GM12801 (cell line): ENCODE data around the gene NUCB2.

Experiments used
- TF ChIP-seq, protein P1 (sequence below): IDR thresholded peaks from one replicate; pipeline ENCODE4 v1.5.1; 2011; ENCODE audit warnings: control low read depth; ENCODE audit not compliant: insufficient read length; ENCODE audit errors: extremely low read depth

The NUCB2 gene

DNA sequence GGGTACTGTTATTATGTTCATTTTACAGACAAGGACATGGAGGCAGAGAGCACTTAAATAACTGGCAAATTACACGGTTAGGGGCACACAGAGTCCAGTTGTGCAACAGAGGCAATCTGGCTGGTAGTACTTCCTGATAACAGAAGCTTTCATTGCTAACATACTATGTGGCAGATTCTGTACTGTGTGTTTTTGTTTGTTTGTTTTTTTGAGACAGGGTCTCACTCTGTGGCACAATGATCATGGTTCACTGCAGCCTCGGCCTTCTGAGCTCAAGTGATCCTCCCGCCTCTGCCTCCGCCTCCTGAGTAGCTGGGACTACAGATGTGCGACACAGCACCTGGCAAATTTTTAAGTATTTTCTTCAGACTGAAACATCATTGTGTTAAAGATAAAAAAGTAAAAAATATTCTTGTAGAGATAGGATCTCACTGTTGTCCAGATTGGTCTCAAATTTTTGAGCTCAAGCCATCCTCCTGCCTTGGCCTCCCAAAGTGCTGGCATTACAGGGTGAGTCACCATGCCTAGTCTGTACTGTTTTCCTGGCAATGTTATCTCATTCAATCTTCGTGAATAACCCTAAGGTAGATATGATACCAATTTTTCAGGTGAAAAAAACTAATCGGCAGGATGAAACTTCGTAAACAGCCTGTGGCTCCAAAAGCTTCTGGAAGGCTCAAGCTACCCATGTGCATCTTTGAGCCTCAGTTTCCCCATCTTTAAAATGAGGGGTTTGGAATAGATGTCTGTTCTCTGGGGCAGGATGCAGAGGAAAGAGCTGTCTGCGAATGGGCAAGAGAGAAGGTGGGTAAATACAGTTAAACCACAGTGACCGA is 921 bp upstream of the NUCB2 start:
- TF ChIP-seq, protein P1, sequence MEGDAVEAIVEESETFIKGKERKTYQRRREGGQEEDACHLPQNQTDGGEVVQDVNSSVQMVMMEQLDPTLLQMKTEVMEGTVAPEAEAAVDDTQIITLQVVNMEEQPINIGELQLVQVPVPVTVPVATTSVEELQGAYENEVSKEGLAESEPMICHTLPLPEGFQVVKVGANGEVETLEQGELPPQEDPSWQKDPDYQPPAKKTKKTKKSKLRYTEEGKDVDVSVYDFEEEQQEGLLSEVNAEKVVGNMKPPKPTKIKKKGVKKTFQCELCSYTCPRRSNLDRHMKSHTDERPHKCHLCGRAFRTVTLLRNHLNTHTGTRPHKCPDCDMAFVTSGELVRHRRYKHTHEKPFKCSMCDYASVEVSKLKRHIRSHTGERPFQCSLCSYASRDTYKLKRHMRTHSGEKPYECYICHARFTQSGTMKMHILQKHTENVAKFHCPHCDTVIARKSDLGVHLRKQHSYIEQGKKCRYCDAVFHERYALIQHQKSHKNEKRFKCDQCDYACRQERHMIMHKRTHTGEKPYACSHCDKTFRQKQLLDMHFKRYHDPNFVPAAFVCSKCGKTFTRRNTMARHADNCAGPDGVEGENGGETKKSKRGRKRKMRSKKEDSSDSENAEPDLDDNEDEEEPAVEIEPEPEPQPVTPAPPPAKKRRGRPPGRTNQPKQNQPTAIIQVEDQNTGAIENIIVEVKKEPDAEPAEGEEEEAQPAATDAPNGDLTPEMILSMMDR = no peak

DNA sequence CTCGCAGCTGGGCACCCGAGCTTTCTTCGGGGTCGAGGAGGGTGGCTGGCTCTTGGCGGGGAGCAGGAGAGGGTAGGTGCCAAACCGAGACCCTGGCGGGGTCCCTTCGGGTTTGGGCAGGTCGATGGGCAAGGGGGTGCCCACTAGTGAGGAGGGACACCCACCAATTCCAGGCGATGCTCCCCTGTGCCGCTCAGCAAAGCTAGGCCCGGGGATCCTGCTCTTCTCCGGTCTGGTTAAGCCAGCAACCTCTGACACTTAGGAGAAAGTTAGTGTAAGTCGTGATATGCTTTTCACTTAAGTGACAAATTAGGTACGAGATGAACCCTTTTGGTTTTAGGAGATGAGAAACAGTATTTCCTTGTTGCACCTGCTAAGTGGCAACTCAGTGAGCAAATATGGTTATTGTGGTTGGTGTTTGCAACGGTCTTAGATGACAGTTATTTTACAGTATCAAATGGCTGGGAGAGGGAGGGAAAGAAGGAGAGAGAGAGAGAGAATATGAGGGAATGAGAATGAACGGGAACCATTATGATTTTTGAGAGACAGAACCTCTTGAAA is 565 bp downstream of the NUCB2 start:
- TF ChIP-seq, protein P1 = no peak

DNA sequence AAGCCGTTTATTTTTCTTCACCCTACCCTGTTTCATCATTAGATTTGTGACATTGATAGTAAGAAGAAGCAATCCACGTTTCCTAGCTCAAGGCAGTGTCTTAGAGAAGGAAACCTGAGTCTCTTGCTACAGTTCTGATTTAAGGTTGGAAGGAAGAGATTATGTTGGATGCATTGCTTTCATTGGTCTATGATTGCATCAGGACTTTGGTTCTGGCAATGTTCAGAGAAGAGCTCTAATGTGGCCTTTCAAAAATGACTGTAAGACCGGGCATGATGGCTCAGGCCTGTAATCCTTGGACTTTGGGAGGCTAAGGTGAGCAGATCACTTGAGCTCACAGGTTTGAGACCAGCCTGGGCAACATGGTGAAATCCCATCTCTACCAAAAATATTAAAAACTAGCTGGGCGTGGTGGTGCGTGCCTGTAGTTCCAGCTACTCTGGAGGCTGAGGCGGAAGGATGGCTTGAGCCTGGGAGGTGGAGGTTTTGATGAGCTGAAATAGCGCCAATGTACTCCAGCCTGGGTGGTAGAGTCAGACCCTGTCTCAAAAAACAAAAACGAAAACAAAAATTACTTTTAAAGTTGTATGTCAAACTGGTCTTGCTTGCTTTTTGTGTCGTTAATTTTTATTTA is 4.1 kb downstream of the NUCB2 start:
- TF ChIP-seq, protein P1 = no peak

DNA sequence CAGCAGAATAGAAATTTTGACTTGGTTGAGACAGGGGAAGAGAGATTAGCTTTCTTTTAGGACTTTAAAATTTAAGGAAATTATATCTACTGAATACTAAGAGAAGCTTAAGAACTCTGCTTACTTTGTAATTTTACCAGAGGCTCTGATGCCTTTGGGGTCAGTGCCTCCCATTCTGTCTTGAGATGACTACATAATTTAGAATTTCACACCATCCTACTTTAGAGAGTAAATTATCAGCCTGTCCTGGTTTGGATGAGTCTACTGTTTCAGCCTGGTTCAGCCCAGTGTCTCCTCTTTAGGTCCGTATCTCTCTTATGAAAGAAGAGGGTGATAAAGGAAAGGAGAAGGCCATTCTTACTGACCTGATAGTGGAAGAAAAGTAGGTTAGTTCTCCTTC is 9.8 kb downstream of the NUCB2 start:
- TF ChIP-seq, protein P1 = no peak

DNA sequence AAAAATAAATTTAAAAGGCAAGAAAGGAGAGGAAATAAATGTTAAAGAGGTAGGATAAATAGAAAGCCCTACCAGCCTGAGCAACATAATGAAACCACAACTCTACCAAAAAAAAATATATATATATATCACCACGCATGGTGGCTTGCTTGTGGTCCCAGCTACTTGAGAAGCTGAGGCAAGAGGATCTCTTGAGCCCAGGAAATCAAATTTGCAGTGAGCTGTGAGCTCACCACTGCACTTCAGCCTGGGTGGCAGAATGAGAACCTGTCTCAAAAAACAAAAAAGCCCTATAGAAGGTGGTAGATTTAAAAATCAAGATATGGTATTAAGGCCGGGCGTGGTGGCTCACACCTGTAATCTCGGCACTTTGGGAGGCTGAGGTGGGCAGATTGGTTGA is 10.5 kb downstream of the NUCB2 start:
- TF ChIP-seq, protein P1 = no peak

DNA sequence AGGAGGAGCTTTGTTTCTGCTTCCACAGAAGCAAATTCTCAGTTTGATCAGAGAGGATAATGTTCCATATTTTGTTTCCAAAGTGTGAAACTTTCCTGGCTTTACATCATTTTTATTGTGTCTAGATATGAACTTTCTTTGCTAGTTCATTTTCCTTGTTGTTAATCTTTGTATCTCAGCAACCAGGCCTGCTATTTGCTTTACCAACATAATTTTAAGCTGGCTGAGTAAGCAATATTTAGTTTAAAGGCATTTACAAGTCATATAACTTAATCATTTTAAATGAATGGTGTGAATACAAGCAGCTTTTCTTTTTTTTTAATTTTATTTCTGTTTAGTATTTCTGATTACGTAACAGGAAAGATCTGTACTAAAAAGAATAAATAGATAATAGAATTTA is 15.2 kb downstream of the NUCB2 start:
- TF ChIP-seq, protein P1 = no peak

DNA sequence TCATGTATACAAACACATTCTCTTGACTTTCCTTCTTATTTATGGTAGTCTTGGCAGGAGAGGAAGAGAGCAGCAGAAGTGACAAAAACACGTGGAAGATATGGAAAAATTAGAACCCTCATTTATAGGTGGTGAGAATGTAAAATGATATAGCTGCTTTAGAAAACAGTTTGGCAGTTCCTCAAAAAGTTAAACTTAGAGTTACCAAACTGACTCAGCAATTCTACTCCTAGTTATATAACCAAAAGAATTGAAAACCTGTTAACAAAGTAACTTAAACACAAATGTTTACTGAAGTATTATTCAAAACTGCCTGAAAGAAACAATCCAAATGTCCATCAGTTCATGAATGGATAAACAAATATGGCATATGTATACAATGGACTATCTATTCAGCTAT is 16.8 kb downstream of the NUCB2 start:
- TF ChIP-seq, protein P1 = no peak
